IPS DF 4.7 (cell line): ENCODE results near the gene C1orf210.

Experiments used
- DNase-seq: peaks from one replicate; pipeline ENCODE4 v3.0.0-alpha.2; 2013; ENCODE audit warnings: low spot score; ENCODE audit errors: extremely low read depth

C1orf210 gene

GRCh38 chr1:43285269-43285990 lies at the start of gene C1orf210:
TSS of gene C1orf210 (minus strand) at chr1:43285581. CDS start at chr1:43283270, 2,311 bp downstream.
- peak; percentile 56 for DNase-seq

DNA sequence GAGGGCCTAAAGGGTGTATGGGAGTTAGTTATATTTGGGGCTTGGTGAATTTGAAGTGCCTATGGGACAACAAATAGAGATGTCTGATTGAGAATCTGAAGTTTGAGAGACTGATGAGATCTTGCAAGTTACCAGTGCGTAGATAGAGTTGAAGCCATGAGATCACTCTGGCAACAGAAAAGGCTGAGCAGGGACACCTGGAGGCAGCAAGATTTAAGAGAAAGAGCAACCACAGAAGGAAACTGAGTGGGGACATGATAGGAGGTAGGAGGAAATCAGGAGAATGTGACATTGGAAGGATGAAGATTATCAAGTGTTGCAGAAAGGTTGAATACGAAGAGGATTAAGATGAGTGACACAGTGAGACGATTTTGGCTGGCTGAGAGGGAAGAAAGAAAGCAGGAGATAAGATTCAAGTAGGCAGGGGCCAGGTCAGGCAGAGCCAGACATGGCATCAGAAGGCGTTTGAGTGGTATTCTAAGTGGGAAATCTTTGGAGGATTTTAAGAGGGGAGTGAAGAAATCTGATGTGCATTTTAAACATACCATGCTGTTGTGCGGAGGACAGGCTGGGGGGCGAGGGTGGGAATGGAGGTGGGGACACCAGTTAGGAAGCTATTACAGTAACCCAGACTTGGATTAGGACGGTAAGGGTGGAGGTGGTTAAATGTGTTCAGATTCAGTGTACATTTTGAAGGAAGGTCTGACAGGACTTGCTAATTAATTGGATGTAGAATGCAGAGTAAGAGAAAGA lies 49.2 kb upstream of the C1orf210 start:
- DNase-seq: no peak

DNA sequence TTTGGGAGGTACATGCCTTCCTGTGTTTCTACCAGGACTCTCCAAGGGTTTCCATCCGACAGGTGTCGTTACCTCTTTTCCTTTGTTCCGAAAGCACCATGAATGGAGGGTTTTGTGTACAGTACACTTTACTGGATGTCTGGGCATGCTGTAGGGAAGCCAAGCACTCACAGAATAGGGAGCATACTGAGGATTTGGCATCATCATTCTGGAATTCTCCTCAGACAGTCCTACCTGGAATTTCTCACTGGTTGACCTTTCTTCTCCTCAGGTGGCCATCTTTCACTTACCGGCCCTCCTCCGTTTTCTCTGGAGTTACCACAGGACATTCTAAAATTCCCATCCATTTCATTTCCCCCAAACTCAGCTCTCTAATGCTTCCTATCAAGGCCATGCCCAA lies 46.3 kb upstream of the C1orf210 start:
- no peak for DNase-seq

GRCh38 chr1:43329995-43330751 lies 44.8 kb upstream of the C1orf210 start:
- DNase-seq: no peak

GRCh38 chr1:43327549-43328292 lies 42.3 kb upstream of the C1orf210 start:
- DNase-seq: no peak

GRCh38 chr1:43325381-43325780 lies 40.0 kb upstream of the C1orf210 start:
- no peak for DNase-seq

GRCh38 chr1:43324810-43325209 lies 39.4 kb upstream of the C1orf210 start:
- DNase-seq: no peak

DNA sequence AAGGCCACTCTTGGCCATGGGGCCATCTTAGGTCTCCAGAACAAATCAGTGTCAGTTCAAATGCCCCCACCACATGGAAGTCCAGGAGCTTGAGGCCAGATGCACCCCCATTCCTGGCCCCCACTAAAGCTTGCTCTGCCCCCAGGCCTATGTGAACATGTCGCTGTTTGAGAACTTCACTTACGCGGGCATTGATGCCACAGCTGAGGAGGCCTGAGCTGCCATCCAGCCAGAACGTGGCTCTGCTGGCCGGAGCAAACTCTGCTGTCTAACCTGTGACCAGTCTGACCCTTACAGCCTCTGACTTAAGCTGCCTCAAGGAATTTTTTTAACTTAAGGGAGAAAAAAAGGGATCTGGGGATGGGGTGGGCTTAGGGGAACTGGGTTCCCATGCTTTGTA lies 37.1 kb upstream of the C1orf210 start:
- DNase-seq: no peak

- DNase-seq: no peak
Measured at GRCh38 chr1:43321331-43321891, 36.0 kb upstream of the C1orf210 start.

GRCh38 chr1:43319766-43320165 lies 34.4 kb upstream of the C1orf210 start:
- no peak for DNase-seq

GRCh38 chr1:43319288-43319687 lies 33.9 kb upstream of the C1orf210 start:
- DNase-seq: no peak

DNA sequence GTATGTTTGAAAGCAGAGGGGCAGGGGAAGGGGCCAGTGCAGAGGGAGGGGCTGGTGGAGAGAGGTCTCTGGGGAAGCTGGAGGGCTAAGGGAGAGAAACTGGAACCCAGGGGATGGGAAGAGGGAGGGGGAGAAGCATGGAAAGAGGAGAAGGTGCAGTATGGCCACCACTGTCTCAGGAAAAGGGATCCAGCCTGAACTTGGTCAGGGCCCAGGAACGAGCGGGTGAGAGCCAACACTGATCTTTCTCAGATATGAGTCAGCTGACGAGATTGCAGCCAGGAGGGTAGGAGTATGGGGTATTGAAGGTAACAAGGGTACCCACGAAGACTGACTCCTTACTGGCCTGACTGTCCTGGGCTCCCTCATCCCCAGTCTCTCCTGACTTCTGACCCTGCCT lies 33.5 kb upstream of the C1orf210 start:
- no peak for DNase-seq

DNA sequence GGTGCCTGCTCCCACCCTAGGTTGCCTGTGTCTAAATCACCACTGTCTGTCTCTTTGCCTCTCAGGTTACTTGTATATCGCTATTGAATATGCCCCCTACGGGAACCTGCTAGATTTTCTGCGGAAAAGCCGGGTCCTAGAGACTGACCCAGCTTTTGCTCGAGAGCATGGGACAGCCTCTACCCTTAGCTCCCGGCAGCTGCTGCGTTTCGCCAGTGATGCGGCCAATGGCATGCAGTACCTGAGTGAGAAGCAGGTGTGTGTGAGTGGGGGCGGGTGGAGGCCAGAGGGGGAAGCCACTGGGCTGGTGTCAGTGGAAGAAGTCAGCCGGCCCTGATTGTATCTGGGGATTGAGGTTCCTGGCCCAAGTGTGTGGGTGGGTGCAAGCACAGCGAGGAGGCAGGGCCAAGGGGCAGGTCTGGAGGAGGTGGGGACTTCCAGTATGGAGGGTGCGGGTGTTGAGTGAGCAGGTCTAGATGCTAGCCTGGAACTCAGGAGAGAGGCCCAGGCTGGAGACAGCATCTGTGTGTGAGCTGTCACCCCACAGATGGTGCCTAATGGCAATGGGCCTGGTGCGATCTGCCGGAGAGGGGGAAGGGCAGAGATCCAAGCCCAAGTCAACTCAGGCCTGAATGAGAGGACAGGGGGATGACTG lies 32.6 kb upstream of the C1orf210 start:
- no peak for DNase-seq

DNA sequence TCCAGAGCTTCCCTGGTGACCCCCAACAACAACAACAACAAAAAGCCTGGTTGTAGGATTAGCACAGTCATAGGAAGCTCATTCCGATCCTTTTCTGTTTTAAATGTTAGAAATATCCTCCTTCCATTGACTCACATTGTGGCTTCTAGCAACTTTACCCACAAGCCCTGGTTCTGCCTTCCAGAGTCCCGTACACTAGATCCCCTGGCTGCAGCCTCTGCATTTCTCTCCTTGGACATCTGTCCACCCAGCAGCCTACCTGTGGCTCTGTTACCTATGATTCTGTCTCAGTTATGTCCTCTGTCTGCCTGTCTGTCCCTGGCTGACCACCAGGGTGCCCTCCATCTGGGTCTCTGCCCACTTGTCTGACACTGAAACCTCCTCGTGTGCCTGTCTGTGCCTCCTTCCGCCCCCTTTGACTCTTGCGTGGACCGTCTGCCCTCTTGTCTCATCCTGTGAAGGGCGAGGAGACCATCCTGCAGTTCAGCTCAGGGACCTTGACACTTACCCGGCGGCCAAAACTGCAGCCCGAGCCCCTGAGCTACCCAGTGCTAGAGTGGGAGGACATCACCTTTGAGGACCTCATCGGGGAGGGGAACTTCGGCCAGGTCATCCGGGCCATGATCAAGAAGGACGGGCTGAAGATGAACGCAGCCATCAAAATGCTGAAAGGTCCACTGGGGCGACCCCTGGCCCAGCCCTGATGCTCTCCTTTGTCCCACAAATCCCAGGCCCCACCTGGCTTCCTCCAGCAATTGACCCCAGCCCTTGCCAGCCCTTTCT lies 31.5 kb upstream of the C1orf210 start:
- no peak for DNase-seq

DNA sequence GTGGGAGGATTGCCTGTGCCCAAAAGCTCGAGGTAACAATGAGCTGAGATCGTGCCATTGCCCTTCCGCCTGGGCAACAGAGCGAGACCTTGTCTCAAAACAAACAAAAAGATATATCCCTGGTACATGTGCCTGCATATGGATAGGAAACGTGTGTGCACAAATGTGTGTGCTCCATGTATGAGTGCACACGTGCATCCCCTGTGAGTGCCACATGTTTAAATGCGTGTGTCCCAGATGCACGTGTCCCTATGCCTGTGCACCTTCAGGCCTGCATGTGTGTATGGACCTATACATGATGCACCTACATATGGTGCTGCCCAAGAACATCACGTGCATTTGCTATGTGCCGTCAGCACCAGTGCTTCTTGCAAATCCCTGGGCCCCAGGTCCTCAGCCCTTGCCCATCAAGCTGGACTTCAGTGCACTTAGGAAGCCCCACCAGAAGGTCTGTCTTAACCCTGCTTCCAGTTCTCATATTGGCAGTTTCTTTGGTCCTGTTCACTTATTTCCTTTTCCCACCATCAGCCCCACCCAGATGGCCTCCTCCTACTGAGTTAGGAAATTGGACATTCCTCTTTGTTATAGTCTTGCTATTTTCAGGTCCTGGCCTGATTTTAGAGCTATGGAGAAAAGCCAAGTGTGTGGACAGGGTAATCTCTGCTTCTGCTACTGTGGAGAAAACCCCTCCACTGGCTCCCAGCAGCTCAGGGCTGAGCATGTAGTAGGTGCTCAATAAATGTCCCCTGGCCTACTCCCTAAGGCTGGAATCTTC lies 30.8 kb upstream of the C1orf210 start:
- DNase-seq: no peak

DNA sequence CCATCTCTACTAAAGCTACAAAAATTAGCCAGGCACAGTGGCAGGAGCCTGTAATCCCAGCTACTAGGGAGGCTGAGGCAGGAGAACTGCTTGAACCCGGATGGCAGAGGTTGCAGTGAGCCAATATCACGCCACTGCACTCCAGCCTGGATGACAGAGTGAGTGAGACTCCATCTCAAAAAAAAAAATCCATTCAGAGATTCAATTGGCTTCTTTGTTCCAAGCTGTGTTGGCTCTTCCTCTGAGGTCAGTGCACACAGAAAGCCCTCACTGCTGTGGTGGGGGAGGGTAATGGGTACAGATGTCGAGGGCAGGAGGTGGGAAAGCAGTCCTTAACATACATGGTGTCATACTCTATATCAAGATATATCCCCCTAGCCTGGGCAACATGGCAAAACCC lies 30.1 kb upstream of the C1orf210 start:
- no peak for DNase-seq

DNA sequence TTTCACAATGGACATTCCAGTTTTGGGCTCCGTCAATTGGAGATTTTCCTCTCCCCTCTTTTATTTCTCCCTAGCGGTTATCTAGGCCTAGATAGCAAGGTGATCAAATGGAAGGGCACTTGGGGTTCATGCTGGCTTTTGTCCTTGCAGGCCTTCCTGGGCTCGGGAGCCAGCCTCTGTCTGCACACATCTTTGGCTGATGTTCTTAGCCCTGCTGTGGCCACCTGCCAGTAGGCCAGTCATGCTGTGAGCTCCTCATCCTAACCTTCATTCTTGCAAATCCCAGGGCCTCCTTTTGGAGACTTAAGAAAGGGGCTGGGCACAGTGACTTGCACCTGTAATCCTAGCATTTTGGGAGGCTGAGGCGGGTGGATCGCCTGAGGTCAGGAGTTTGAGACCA lies 28.9 kb upstream of the C1orf210 start:
- no peak for DNase-seq

DNA sequence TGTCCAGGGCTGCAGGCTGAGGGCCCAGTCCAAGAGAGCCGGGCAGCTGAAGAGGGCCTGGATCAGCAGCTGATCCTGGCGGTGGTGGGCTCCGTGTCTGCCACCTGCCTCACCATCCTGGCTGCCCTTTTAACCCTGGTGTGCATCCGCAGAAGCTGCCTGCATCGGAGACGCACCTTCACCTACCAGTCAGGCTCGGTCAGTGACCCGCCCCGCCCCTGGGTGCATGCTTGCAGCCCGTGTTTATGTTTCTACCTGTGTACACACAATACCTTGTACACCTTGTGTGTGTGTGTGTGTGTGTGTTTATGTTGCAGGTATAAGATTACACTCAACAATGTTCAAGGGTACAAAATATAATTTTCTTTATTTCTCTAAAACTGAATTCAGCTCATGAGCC lies 28.4 kb upstream of the C1orf210 start:
- DNase-seq: no peak
